Raji (cell line): ENCODE measurements around the gene LINC01488.

Experiments
- POLR2A ChIP-seq: IDR thresholded peaks from 2 replicates; pipeline ENCODE4 v1.6.1; 2011; ENCODE audit warnings: low read depth, low read length, control low read depth; ENCODE audit not compliant: insufficient read depth

The LINC01488 gene

DNA sequence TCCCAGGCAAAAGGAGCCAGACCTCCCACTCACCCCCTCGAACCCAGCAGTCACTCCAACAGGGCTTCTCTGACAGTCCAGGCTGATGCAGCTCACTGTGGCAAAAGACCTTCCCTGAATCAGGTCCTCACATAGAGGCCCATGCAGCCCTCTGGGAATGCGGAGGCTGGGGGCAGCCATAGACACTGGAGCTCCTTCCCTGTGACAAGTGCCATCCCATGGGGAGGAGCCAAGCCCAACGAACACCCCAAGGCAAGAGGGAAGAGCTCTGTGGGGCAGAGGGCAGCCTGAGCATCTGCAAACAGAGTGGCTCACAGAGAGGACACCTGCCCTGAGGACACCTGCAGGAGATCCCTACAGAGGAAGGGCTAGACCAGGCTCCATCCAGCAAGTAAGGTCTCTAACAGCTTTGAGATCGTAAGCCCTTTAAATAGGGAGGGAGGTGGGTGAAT is at the start of gene LINC01488:
Gene LINC01488 (plus strand): TSS at position 271 of the 452 bp plus-strand sequence.
- TF ChIP-seq POLR2A: no peak

GRCh38 chr11:69431893-69432738 is 49.3 kb upstream of the LINC01488 start:
- TF ChIP-seq POLR2A: no peak

DNA sequence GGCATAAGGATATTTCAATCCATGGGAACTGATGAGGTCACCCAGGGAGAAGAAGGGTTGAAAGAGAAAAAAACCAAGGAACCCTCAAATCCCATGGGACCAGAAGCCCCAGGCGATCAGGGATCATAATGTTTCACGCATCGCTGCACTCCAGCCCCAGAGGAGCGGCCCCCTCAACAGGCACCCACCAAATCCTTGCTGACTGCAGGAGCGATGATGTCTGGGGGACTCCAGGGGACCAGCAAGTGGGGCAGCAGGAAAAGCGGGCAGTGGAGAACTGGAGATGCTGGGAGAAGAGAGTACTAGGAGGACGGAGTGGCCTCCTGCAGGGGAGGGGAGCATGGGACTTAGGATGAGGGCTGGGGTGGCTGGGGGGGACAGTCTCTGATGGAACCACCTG is 47.7 kb upstream of the LINC01488 start:
- no peak for TF ChIP-seq POLR2A

GRCh38 chr11:69434471-69434931 is 47.0 kb upstream of the LINC01488 start:
- TF ChIP-seq POLR2A: no peak

GRCh38 chr11:69435161-69435986 is 46.1 kb upstream of the LINC01488 start:
- no peak for TF ChIP-seq POLR2A

DNA sequence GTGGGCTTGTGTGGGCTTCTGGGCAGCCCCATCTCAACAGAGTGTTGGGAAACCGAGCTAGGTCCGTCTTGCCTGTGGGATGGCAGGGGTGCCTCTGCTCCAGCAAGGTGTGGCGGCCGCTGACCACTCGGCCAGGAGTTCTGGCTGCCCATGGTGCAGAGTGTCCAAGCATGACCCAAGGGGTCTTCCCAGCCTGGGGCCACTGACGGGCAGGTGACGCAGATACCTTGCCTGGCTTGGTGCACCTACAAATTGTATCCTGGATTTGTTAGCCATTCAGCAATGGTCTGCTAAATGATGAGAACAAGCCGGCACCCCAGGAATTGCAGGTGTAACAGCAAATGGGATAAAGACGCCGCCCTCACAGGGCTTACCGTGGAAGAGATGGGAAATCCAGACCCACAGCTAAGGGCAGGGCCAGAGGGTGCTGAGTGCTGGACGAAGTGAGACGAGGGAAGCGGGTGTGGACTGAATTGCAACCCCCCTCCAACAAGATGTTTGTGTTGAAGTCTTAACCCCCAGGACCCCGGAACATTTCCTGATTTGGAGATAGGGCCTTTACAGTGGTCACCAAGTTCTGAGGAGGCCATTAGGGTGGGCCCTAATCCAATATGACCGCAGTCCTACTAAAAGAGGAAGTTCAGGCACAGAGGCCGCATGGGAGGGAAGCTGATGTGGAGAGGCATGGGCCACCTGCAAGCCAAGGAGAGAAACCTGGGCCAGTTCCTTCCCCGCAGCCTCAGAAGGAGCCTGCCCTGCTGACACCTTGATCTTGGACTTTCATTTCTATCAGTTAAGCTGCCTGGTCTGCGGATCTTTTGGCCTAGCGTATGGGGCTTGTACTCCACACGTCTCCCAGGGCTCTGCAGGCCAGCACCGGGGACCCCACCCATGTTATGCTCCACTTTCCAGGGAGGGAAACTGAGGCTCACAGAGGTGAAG is 45.2 kb upstream of the LINC01488 start:
- TF ChIP-seq POLR2A: no peak

DNA sequence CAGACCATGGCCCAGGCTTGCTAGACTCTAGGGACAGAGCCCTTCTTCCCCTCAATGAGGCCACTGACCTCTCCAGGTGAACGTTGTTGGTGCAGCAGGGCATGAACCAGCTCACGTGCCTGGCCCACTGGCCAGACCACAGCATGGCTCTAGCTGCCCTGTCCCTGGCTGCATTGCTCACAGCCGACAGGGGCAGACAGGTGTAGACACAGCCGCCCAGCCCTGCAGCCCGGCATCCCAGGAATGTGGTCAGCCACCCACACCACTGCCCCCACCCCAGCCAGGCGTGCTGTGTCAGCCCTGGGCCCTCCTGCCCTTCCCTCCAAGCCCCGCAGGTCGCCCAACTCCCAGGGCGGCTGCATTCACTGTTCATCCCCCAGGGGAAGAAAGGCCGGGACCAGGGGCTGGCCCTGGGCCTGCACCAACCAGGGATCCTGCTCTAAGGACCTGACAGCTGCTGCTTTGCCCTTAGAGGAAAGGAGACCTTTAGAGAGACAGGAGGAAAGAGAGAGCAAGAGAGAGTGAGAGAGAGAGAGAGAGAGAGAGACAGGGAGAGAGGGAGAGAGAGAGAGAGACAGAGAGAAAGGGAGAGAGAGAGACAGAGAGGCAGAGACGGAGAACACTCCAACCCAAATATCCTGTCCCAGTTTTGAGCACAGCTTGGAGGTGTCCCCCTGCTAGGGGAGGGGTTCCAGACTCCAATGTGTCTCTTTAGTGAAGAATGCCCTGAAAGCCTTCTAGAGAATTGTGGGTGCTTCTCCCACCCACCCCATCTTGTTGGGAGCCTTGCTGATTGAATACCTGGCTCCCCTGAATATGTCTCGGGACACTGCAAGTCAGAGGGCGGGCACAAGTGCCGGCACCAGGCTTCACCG is 44.2 kb upstream of the LINC01488 start:
- TF ChIP-seq POLR2A: no peak

- no peak for TF ChIP-seq POLR2A
These were observed 43.6 kb upstream of the LINC01488 start for GRCh38 chr11:69437876-69438205.

DNA sequence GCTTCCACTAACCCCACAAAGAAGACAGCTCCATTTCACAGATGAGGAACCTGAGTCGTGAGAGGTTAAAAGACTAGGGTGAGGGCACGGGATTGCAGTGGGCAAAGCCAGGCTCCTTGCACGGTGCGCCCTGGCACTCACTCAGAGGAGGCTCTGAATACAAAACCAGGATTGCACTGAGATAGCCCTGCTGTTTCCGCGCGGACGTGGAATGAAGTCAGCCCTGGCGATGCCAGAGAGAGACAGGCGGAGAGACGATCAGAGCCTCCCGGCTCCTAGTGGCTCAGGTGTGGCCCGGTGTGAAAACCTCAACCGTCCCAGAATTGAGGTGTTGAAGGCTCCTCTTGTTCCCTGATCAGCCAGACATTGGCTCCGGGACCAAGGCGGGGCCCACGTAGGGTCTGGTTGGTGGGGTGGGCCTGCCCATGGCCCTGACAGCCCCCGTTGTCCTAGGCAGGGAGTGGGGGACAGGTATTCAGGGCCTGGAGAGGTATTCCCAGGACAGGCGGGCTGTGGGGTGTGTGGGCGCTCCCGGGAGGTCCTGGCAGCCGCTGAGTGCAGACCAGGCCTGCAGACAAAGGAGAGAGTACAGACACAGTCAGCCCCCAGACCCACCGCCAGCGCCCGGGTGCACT is 43.1 kb upstream of the LINC01488 start:
- TF ChIP-seq POLR2A: no peak

DNA sequence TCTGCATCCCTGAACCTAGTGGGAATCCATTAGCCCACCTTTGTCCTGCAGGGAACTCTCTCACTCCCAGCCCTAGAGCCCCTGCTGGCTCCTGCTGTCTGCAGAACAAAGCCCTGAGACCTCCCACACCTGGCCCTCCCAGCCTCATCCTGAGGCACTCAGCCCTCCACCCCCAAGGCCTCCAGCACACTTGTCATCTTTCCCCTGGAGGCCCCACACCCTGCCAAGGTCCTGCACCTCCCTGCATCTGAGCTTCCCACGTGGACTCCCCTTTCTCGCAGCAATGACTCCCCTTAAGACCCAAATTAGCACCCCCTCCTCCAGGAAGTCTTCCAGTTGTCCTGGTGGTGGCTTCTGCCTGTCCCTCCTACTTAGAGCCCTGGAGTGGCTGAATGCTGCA is 42.3 kb upstream of the LINC01488 start:
- TF ChIP-seq POLR2A: no peak

- TF ChIP-seq POLR2A: no peak
These were observed 41.6 kb upstream of the LINC01488 start for GRCh38 chr11:69439651-69440464.

GRCh38 chr11:69440876-69441275 is 40.6 kb upstream of the LINC01488 start:
- TF ChIP-seq POLR2A: no peak
